Astrocyte (in vitro differentiated cells and primary cell): Measurements from ENCODE around the gene ADAMTS13. TPM values are rescaled to one million over a fixed set of nuclear protein-coding genes. Genes with fewer than 3 reads are reported as not detected.
"Not testable (repeated sequence)": the region's sequence is repeated elsewhere in the genome, so short reads cannot be mapped to it uniquely, and the experiment has no call there.

ENCODE experiments used
- DNase-seq: peaks from one replicate; pipeline ENCODE4 v3.0.0-alpha.2; 2010; ENCODE audit warnings: low read depth
- FAIRE-seq: peaks from 2 replicates; lab custom pipeline; 2011; peaks lifted over from hg19 to GRCh38; lab: Jason Lieb, UNC
- H2AFZ ChIP-seq: 2 replicates; pipeline ENCODE4 v1.6.0; 2012; ENCODE audit warnings: low read depth, low read length, inconsistent platforms
- H3K27ac ChIP-seq: 2 replicates; pipeline ENCODE4 v1.5.1; 2011; ENCODE audit warnings: low read depth, low read length, inconsistent platforms
- H3K27me3 ChIP-seq: 2 replicates; pipeline ENCODE4 v1.6.0; 2011; ENCODE audit warnings: low read length, inconsistent platforms; ENCODE audit not compliant: insufficient read depth
- H3K36me3 ChIP-seq: 2 replicates; pipeline ENCODE4 v1.5.1; 2011; ENCODE audit warnings: low read length, inconsistent platforms; ENCODE audit not compliant: insufficient read depth
- H3K4me1 ChIP-seq: 2 replicates; pipeline ENCODE4 v1.5.1; 2011; ENCODE audit warnings: low read length, inconsistent platforms; ENCODE audit not compliant: insufficient read depth
- H3K4me2 ChIP-seq: 2 replicates; pipeline ENCODE4 v1.6.0; 2012; ENCODE audit warnings: low read length, inconsistent platforms
- H3K4me3 ChIP-seq: 2 replicates; pipeline ENCODE4 v1.5.1; 2011; ENCODE audit warnings: low read depth, mild to moderate bottlenecking, low read length, inconsistent platforms; ENCODE audit not compliant: insufficient read depth
- H3K79me2 ChIP-seq: 2 replicates; pipeline ENCODE4 v1.6.0; 2012; ENCODE audit warnings: mild to moderate bottlenecking, low read length, inconsistent platforms; ENCODE audit not compliant: insufficient read depth
- H3K9ac ChIP-seq: 2 replicates; pipeline ENCODE4 v1.6.0; 2012; ENCODE audit warnings: mild to moderate bottlenecking, low read length, inconsistent platforms
- H3K9me3 ChIP-seq: 2 replicates; pipeline ENCODE4 v1.5.1; 2012; ENCODE audit warnings: low read depth, mild to moderate bottlenecking, low read length, inconsistent platforms; ENCODE audit not compliant: insufficient read depth
- H4K20me1 ChIP-seq: 2 replicates; pipeline ENCODE4 v1.6.0; 2012; ENCODE audit warnings: low read length, inconsistent platforms; ENCODE audit not compliant: insufficient read depth
- H3K27ac Mint-ChIP-seq: one replicate; pipeline ENCODE4 v1.8.0; 2021; ENCODE audit warnings: mild to moderate bottlenecking, mixed read lengths; ENCODE audit not compliant: unreplicated experiment
- H3K27me3 Mint-ChIP-seq: one replicate; pipeline ENCODE4 v1.8.0; 2021; ENCODE audit warnings: low read depth, mixed read lengths; ENCODE audit not compliant: unreplicated experiment
- H3K36me3 Mint-ChIP-seq: one replicate; pipeline ENCODE4 v1.8.0; 2021; ENCODE audit warnings: low read depth, mixed read lengths; ENCODE audit not compliant: unreplicated experiment
- H3K4me1 Mint-ChIP-seq: one replicate; pipeline ENCODE4 v1.8.0; 2021; ENCODE audit warnings: low read depth, mixed read lengths; ENCODE audit not compliant: unreplicated experiment
- H3K4me3 Mint-ChIP-seq: one replicate; pipeline ENCODE4 v1.8.0; 2021; ENCODE audit warnings: mild to moderate bottlenecking, moderate library complexity, mixed read lengths; ENCODE audit not compliant: unreplicated experiment
- H3K9me3 Mint-ChIP-seq: one replicate; pipeline ENCODE4 v1.8.0; 2021; ENCODE audit warnings: mild to moderate bottlenecking, mixed read lengths; ENCODE audit not compliant: unreplicated experiment
- CTCF ChIP-seq: IDR thresholded peaks from 2 replicates; pipeline ENCODE4 v1.5.1; 2011; ENCODE audit warnings: low read depth, mild to moderate bottlenecking, inconsistent platforms, low read length, moderate library complexity; ENCODE audit not compliant: insufficient read depth
- EZH2 ChIP-seq: IDR thresholded peaks from 2 replicates; pipeline ENCODE4 v1.6.1; 2012; ENCODE audit warnings: mild to moderate bottlenecking, low read length, inconsistent platforms; ENCODE audit not compliant: insufficient read depth
- total RNA-seq: library from RNA; stranded (reverse); gene quantifications from 2 replicates; pipeline ENCODE4 v1.2.1, GENCODE V29; 2021

ADAMTS13 gene
- total RNA-seq, 1 donor from 2014 or later, result 5.6 TPM

DNA sequence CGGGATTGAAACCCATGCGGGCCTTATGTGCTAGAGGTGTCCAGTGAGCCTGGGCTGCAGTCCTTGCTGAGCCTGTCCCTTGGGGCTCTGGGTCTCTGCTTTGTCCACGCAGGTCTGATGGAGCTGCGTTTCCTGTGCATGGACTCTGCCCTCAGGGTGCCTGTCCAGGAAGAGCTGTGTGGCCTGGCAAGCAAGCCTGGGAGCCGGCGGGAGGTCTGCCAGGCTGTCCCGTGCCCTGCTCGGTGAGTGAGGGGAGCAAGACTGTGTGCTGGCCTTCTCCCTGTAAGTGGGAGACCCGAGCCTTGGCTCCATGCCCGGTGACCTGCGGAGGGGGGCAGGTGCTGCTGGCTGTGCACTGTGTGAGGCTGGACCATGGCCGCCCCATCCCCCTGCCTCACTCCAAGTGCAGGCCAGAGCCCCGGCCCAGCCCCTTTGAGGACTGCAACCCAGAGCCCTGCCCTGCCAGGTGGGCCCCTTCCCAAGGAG is 26.4 kb downstream of the ADAMTS13 start:
- no peaks in the 10 kb centered on the region for H4K20me1 ChIP-seq
- H3K4me1 ChIP-seq, result no peaks in the 10 kb centered on the region
- H3K9ac ChIP-seq, result no peak overlapping the region
- peaks cover 26% of the 10 kb centered on the region for H3K27me3 Mint-ChIP-seq
- peaks cover 4% of the 10 kb centered on the region for H3K36me3 Mint-ChIP-seq
- no peak overlapping the region for H3K27ac Mint-ChIP-seq
- no peaks in the 10 kb centered on the region for H3K4me1 Mint-ChIP-seq
- no peaks in the 10 kb centered on the region for H3K9me3 ChIP-seq
- no peak overlapping the region for H3K4me2 ChIP-seq
- no peak overlapping the region for H3K4me3 Mint-ChIP-seq
- H3K36me3 ChIP-seq, result no peaks in the 10 kb centered on the region
- TF ChIP-seq EZH2 (no peak), CTCF (no peak)
- no peaks in the 10 kb centered on the region for H3K9me3 Mint-ChIP-seq
- DNase-seq (no peak), FAIRE-seq (no peak)
- H3K27me3 ChIP-seq, result peaks cover 12% of the 10 kb centered on the region
- no peak overlapping the region for H3K27ac ChIP-seq
- H2AFZ ChIP-seq, result no peak overlapping the region
- H3K4me3 ChIP-seq, result no peak overlapping the region
- H3K79me2 ChIP-seq, result no peaks in the 10 kb centered on the region

DNA sequence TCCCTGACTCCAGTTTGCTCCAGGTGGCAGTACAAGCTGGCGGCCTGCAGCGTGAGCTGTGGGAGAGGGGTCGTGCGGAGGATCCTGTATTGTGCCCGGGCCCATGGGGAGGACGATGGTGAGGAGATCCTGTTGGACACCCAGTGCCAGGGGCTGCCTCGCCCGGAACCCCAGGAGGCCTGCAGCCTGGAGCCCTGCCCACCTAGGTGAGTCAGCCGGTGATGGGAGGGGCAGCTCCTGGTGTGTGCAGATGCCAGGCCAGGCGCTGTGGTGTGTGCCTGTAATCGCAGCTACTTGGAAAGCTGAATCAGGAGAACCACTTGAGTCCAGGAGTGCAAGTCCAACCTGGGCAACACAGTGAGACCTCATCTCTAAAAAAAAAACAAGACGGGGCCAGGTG is 27.6 kb downstream of the ADAMTS13 start:
- no peaks in the 10 kb centered on the region for H4K20me1 ChIP-seq
- Mint-ChIP-seq H3K27ac (no peak overlapping the region), H3K9me3 (no peaks in the 10 kb centered on the region), H3K36me3 (no peaks in the 10 kb centered on the region), H3K4me1 (no peaks in the 10 kb centered on the region), H3K27me3 (peaks cover 27% of the 10 kb centered on the region), H3K4me3 (no peak overlapping the region)
- no peaks in the 10 kb centered on the region for H3K36me3 ChIP-seq
- no peak overlapping the region for H2AFZ ChIP-seq
- H3K27ac ChIP-seq, result no peak overlapping the region
- TF ChIP-seq CTCF (no peak), EZH2 (no peak)
- FAIRE-seq (no peak), DNase-seq (peak; percentile 8)
- H3K4me3 ChIP-seq, result no peak overlapping the region
- H3K27me3 ChIP-seq, result peaks cover 16% of the 10 kb centered on the region
- no peaks in the 10 kb centered on the region for H3K9me3 ChIP-seq
- no peak overlapping the region for H3K9ac ChIP-seq
- no peaks in the 10 kb centered on the region for H3K4me1 ChIP-seq
- H3K79me2 ChIP-seq, result no peaks in the 10 kb centered on the region
- H3K4me2 ChIP-seq, result no peak overlapping the region

- not testable (repeated sequence) for FAIRE-seq, H3K9ac ChIP-seq, H3K4me3 ChIP-seq, H3K79me2 ChIP-seq, H3K9me3 ChIP-seq, H3K4me3 Mint-ChIP-seq, H3K27ac Mint-ChIP-seq, H3K27ac ChIP-seq, DNase-seq, H2AFZ ChIP-seq, H3K4me1 Mint-ChIP-seq, H3K36me3 Mint-ChIP-seq, H3K9me3 Mint-ChIP-seq, H3K36me3 ChIP-seq, H4K20me1 ChIP-seq, H3K4me1 ChIP-seq, H3K4me2 ChIP-seq
- peaks cover 13% of the 10 kb centered on the region for H3K27me3 Mint-ChIP-seq
- H3K27me3 ChIP-seq, result peaks cover 11% of the 10 kb centered on the region
Measured at GRCh38 chr9:133451865-133452264, 29.7 kb downstream of the ADAMTS13 start.
